HG03571 (cell line): ENCODE data around the gene JSRP1.

ENCODE experiments used
- ATAC-seq: cut with Tn5 transposase; IDR thresholded peaks from one replicate; pipeline ENCODE4 v1.9.1; 2021; ENCODE audit not compliant: unreplicated experiment

JSRP1 gene

DNA sequence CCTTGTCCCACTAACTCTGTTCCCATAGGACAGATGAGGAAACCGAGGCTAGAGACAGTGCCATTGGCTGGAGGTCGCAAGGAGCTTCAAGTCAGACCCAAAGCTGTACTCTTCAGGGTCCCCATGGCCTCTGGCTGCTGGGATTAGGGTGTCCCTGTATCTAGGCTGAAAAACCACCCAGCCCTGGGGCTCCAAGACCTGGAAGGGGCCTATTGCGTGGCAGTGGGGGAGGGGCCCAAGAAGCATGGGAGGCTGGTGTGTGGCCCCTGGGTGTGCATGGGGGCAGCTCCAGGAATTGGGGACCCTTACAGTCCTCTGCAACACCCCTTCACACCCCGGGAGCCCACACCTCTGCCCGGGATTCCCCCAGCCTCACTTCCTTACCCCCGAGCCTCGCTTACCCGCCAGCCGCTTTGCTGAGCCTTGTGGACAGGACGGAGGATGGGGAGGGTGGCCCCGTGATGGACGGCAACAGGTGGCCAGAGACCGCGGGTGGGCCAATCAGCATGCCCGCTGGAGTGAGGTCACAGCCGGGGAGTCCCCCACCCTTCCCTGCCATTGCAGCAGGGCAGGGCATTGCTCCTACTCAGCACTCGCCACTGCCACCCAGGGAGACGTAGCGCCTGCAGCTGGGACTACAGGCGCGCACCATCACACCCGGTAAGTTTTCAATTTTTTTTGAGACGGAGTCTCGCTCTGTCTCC lies at the start of gene JSRP1:
Gene JSRP1, minus strand, starts transcription at position 436 of the 704 bp plus-strand sequence. CDS start 1,103 bp downstream, outside the sequence.
- no peak for ATAC-seq

DNA sequence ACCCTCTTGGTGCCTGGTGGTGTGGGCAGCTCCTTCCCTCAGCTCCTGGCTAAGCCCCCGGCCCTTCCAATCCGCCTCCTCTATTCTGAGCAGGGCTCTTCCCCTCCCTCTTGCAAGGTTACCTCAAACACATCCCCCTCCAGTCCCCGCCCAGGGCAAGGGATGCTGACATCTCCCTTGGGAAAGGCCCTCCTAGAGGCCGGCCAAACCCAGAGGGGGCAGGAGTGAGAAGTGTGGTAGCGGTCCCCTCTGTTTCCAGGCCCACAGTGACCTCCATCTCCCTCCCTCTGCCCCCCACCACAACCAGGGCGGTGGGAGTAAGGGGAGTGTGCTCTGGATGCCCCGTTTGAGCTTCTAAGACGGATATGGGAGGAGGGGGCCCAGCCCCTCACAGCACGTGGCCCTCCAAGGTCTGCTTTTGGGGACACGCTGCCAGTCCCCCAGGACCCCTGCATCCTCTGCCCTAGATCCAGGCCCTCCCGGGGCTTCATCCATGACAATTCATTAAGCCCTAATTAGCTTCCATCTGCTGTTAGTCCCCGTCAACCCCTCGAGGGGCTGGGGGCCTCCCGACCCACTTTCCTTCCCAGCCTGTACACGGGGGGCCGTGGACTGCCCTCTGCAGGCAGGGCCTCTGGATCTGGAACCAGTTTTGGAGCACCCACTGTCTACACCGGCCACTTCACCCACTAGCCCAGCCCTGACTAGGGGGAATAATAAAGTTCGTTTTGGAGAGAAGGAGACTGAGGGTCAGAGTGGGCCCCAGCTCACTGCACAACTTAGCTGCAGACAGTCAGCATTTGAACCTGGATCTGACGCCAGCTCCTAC lies 49.4 kb upstream of the JSRP1 start:
- no peak for ATAC-seq

DNA sequence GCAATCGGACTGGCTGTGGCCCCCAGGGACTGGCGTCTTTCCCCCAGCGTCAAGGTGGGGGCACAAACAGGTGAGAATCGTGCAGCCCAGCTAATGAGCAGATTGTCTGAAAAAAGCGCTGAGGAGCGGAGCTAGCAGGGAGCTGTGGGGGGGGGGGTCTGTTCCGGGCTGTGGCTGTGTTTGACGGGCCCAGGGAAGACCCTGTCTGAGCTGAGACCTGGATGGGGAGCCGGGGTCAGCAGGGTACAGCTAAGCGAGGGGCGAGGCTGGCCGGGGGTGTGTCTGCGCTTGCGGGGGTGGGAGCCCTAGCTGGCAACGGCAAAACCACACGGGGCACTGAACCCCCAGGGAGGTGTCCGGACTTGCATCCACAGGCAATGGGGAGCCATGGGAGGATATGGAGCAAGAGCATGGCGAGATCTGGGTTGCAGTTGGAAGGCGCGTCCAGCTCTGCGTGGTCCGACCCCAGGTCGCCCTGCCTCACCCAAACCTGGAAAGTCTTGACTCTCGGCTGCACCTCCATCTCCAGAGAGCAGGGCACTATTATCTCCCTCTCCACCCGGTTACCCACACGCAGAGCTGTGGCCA lies 47.1 kb upstream of the JSRP1 start:
- ATAC-seq, result no peak

DNA sequence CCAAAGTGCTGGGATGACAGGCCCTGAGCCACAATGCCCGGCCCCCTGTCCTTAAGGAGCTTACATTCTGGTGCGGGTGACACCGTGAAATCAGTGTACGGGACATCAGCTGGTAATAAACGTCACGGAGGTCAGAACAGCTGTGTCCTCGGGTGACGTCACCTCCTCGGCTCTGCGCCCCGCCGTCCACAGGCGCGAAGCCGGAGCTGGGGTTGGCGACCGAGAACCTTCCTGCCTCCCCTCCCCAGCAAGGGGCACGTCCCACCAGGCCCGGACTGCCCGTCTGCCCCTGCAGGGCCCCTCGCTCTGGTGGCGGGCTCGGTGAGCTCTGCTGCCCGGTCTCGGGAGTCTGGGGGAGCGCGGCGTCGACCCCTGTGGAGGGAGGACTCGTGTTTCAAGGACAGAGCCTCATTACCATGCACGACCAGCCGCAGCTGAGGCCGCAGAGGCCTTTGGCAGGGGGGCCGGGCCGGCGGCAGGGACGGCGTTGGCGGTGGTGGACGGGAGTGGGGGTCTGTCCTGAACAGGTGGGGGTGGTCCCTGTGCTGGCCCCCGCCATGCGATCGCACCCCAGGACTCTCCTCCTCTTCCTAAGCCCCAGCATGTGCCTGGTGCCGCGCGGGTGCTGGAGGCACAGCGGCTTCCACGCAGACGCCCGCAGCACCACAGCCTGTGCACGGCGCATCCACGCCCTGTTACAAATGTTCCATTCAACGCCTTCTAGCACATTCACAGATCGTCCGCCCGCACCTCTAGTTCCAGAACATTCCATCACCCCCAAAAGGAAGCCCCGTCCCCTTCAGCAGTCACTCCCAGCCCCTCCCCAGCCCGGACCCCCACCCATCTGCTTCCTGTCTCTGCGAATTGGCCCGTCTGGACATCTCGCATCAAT lies 46.3 kb upstream of the JSRP1 start:
- ATAC-seq, result no peak

DNA sequence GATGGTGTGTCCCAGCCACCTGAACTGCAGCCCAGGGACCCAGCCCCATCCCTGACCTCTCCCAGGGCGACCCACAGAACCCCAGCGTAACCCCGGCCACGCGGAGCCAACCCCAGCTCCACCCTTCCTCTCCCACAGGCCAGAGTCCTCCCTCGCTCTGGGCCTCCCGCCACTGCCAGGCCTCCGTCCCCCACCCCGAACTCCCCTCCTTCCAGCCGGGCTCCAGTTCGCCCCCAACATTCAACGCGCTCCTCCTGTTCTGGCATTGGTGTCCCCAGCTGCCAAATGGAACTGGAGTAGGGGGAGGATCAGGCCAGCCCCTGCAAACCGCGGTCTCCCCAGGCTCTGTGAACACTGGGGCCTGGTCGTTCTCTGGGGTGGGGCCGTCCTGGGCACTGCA lies 44.3 kb upstream of the JSRP1 start:
- no peak for ATAC-seq

DNA sequence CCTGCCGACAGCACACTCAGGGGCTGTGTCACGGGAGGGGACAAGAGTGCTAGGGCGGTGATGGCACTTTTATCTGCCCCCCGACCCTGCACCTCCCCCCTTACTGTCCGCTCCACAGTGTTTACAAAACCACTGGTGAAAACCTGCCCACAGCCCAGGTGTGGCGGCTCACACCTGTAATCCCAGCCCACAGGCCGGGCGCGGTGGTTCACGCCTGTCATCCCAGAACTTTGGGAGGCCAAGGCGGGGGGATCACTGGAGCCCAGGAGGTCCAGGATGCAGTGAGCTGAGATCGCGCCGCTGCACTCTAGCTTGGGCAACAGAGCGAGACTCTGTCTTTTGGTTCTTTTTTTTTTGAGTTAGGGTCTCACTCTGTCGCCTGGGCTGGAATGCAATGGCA lies 39.9 kb upstream of the JSRP1 start:
- ATAC-seq, result no peak

DNA sequence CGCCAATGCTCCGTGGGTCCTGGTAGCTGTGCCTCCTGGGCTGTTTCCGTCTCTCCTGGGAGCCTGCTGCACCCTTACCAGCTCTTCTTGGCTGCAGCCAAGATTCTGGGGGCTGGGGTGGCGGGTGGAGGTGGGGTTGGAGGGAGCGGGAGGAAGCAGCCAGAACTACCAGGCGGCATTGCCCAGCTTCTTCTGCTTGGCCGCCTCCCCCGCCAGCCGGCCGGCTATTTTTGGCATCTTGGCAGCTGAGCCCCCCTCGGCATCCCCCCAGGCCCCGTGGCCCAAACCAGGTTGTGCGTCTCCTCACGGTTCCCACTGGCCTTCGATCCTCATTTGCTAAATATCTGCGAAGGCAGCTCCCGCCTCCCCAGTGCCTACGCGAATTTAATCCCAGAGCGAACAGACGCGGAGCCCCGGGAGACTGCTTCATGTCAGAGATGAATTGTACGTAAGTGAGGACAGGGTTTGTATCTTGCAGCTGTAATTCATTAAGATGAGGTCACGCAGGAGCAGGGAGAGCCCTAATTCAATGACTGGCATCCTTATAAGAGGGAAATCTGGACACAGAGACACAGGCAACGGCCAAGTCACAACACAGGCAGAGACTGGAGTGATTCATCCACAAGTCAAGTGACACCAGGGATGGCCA lies 38.6 kb upstream of the JSRP1 start:
- no peak for ATAC-seq

DNA sequence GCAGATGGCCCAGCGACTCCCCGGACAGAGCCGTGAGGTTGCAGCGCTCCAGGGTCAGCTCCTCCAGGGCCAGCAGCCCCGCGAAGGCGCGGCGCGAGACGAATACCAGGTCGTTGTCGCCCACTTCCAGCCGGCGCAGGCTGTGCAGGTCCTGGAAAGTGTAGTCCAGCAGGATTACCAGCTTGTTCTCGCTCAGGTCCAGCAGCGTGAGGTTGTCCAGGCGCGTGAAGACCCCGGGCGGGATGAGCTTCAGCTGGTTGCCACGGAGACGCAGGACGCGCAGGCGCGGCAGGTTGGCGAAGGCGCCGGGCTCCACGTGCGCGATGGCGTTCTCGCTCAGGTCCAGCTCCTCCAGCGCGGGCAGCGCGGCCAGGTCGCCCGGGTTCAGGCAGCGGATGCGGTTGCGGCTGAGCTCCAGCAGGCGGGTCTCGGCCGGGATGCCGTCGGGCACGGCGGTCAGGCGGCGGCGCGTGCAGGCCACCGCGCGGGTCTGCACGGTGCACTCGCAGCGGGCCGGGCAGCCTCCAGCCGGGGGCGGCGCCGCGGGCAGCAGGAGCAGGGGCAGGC lies 35.1 kb upstream of the JSRP1 start:
- no peak for ATAC-seq

DNA sequence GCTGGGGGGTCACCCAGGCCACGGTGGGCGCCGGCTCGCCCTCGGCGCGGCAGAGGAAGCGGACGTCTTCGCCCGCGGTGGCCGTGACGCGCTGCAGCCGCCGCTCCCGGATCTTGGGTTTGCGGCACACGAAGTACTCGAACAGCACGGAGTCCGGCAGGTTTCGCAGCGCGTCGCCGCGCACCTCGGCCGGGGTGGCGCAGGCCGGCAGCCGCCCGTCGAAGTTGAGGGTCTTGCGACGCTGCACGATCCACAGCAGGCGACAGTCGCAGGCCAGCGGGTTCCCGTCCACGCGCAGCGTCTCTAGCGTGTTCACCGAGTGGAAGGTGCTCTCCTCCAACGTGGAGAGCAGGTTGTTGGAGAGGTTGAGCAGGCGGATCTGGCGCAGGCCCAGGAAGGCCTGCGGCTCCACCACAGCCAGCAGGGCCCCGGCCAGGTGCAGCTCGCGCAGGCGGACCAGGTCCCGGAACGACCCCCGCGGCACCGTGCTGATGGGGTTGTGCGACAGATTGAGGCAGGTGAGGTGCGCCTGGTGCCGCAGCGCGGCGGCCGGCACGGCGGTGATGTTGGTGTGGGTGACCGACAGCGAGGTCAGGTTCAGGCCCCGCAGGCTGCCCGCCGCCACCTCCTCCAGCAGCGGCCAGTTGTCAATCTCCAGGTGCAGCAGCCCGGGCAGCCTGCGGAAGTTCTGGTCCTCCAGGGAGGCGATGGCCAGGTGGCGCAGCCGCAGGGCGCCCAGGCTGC lies 34.4 kb upstream of the JSRP1 start:
- ATAC-seq, result no peak

GRCh38 chr19:2289714-2290435 lies 33.7 kb upstream of the JSRP1 start:
- ATAC-seq, result no peak

GRCh38 chr19:2288818-2289713 lies 32.8 kb upstream of the JSRP1 start:
- no peak for ATAC-seq

- ATAC-seq, result no peak
These were observed 32.2 kb upstream of the JSRP1 start for GRCh38 chr19:2288338-2288817.

- ATAC-seq, result no peak
These were observed 31.5 kb upstream of the JSRP1 start for GRCh38 chr19:2287585-2288337.

DNA sequence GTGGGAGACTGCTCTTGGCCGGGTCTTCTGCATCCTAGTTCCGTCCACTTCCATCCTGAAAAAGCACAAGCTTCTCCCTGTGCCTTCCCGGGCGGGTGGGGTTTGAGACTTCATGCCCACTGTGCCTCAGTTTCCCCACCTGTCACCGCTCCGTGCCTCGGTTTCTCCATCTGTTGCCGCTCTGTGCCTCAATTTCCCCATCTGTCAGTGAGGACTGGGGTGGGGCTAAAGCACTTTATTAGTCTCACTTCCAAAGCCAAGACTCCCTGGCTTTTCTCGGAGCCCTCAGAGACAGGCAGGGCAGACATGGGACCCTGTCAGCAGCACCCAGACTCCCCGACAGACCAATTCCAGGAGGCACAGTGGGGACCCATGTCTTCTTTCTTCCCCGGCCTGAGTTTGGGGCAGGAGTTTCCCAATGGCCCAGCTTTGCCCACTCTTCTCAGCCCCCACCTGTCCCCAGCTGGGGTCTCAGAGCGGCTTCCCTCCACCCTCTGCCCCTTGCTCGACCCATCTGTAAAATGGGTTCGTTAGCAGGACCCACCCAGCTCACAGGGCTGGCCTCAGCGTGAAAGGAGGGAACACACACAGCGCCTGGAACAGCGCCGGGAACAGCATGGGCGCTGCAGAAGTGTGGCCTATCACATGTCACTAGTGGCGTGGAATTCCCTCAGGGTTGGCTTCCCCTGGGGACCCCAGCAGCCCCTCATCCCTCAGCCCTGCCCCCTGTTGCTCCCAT lies 30.4 kb upstream of the JSRP1 start:
- ATAC-seq, result no peak

GRCh38 chr19:2283835-2284507 lies 27.8 kb upstream of the JSRP1 start:
- no peak for ATAC-seq

DNA sequence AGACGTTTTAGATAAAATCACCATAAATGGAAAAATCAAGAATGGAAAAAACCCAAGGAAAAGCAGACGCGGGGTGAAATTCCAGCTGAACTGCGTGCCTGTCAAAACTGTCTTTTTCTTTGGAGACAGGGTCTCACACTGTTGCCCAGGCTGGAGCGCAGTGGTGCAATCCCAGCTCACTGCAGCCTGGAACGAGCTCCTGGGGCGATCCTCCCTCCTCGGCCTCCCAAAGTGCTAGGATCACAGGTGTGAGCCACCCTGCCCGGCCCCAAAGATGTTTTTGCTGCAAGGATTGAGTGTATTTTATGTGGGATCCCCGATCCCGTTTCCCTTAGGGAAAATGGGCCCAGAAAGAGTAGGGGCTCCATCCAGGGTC lies 26.6 kb upstream of the JSRP1 start:
- ATAC-seq, result no peak
